ENCODE data around the gene L1TD1. TPM values are rescaled to one million over a fixed set of nuclear protein-coding genes. Genes with fewer than 3 reads are reported as not detected.
"Not testable (repeated sequence)": the region's sequence is repeated elsewhere in the genome, so short reads cannot be mapped to it uniquely, and the experiment has no call there.

L1TD1 gene
- polyA plus RNA-seq = 1 to 10 TPM in 1 of 4 donors, under 1 TPM in 1, not detected in 2; 0.72 to 1.6 TPM
- long read RNA-seq, donor 1 = 0 reads
- long read RNA-seq, donor 2 = 0 reads
- long read RNA-seq, donor 3 = 0 reads
- long read RNA-seq, donor 4 = 0 reads
- long read RNA-seq, donor 5 = 0 reads
- long read RNA-seq, donor 6 = 0 reads
- long read RNA-seq, donor 7 = 0 reads
- long read RNA-seq, donor 8 = 0 reads
- long read RNA-seq, donor 9 = 0 reads
- long read RNA-seq, donor 10 = 0 reads

GRCh38 chr1:62194651-62195544, at the start of gene L1TD1:
TSS of gene L1TD1 (plus strand) at chr1:62194849. CDS start at chr1:62206629, 11,780 bp downstream.
- Histone ChIP-seq H3K4me3 (ENCODE audit: low read depth in 1 of 3, low read length in 3 of 3) (peak within 1 kb of the TSS in 2 of 3 donors; percentile 35 to 44), H3K27ac (ENCODE audit: low read depth in 1 of 3, low read length in 2 of 3) (no peak within 1 kb of the TSS), H3K9me3 (ENCODE audit: control insufficient read depth in 2 of 2, insufficient read depth in 1 of 2, low read depth in 1 of 2, low read length in 1 of 2) (no peaks in the 10 kb centered on the region), H3K4me1 (ENCODE audit: control insufficient read depth in 3 of 3, insufficient read depth in 2 of 3, low read depth in 1 of 3, low read length in 2 of 3) (no peaks in the 10 kb centered on the region), H3K36me3 (ENCODE audit: control insufficient read depth in 3 of 3, insufficient read depth in 2 of 3, low read depth in 1 of 3, low read length in 3 of 3) (no peaks in the 10 kb centered on the region), H3K27me3 (ENCODE audit: control insufficient read depth in 3 of 3, insufficient read depth in 3 of 3, low read length in 3 of 3) (peaks cover 5 to 24% (median 5%) of the 10 kb centered on the region in 3 donors)
- DNase-seq (peak in 1 of 2 donors; percentile 70), FAIRE-seq (no peak)
- WGBS, 3 donors = 10 to 27% (median 21%) methylated on average over 41 to 55 of the region's 55 CpGs

- FAIRE-seq (no peak), DNase-seq (no peak)
- Histone ChIP-seq H3K36me3 (ENCODE audit: control insufficient read depth in 3 of 3, insufficient read depth in 2 of 3, low read depth in 1 of 3, low read length in 3 of 3) (peaks cover 0 to 21% (median 6%) of the 10 kb centered on the region in 3 donors), H3K4me1 (ENCODE audit: control insufficient read depth in 3 of 3, insufficient read depth in 2 of 3, low read depth in 1 of 3, low read length in 2 of 3) (no peaks in the 10 kb centered on the region), H3K27me3 (ENCODE audit: control insufficient read depth in 3 of 3, insufficient read depth in 3 of 3, low read length in 3 of 3) (no peaks in the 10 kb centered on the region), H3K4me3 (ENCODE audit: low read depth in 1 of 3, low read length in 3 of 3) (no peak overlapping the region), H3K9me3 (ENCODE audit: control insufficient read depth in 2 of 2, insufficient read depth in 1 of 2, low read depth in 1 of 2, low read length in 1 of 2) (no peaks in the 10 kb centered on the region), H3K27ac (ENCODE audit: low read depth in 1 of 3, low read length in 2 of 3) (no peak overlapping the region)
- WGBS, 3 donors = 80 to 88% (median 82%) methylated on average over 6 of the region's 6 CpGs
Observed at GRCh38 chr1:62159940-62160348, 34.7 kb upstream of the L1TD1 start.

- no peaks in the 10 kb centered on the region for H3K27me3 ChIP-seq (ENCODE audit: control insufficient read depth in 3 of 3, insufficient read depth in 3 of 3, low read length in 3 of 3)
- no peak for FAIRE-seq
- no peaks in the 10 kb centered on the region for H3K9me3 ChIP-seq (ENCODE audit: control insufficient read depth in 2 of 2, insufficient read depth in 1 of 2, low read depth in 1 of 2, low read length in 1 of 2)
- peaks cover 0 to 15% (median 6%) of the 10 kb centered on the region in 3 donors for H3K36me3 ChIP-seq (ENCODE audit: control insufficient read depth in 3 of 3, insufficient read depth in 2 of 3, low read depth in 1 of 3, low read length in 3 of 3)
- 90 to 100% (median 94%) methylated on average over 1 of the region's 1 CpG for WGBS, 3 donors
- no peak overlapping the region for H3K27ac ChIP-seq (ENCODE audit: low read depth in 1 of 3, low read length in 2 of 3)
- no peak for DNase-seq
- H3K4me3 ChIP-seq (ENCODE audit: low read depth in 1 of 3, low read length in 3 of 3) = no peak overlapping the region
- no peaks in the 10 kb centered on the region for H3K4me1 ChIP-seq (ENCODE audit: control insufficient read depth in 3 of 3, insufficient read depth in 2 of 3, low read depth in 1 of 3, low read length in 2 of 3)
Observed at GRCh38 chr1:62161711-62162110, 32.9 kb upstream of the L1TD1 start.

GRCh38 chr1:62170380-62170779, 24.3 kb upstream of the L1TD1 start:
- not testable (repeated sequence) for H3K4me1 ChIP-seq (ENCODE audit: control insufficient read depth in 3 of 3, insufficient read depth in 2 of 3, low read depth in 1 of 3, low read length in 2 of 3); H3K9me3 ChIP-seq (ENCODE audit: control insufficient read depth in 2 of 2, insufficient read depth in 1 of 2, low read depth in 1 of 2, low read length in 1 of 2); H3K4me3 ChIP-seq (ENCODE audit: low read depth in 1 of 3, low read length in 3 of 3); H3K27ac ChIP-seq (ENCODE audit: low read depth in 1 of 3, low read length in 2 of 3); FAIRE-seq; H3K36me3 ChIP-seq (ENCODE audit: control insufficient read depth in 3 of 3, insufficient read depth in 2 of 3, low read depth in 1 of 3, low read length in 3 of 3); H3K27me3 ChIP-seq (ENCODE audit: control insufficient read depth in 3 of 3, insufficient read depth in 3 of 3, low read length in 3 of 3)
- peak in 1 of 2 donors; percentile 11 for DNase-seq
- 18 to 76% (median 39%) methylated on average over 9 to 10 of the region's 10 CpGs for WGBS, 3 donors

GRCh38 chr1:62175568-62176179, 19.0 kb upstream of the L1TD1 start:
- WGBS, 3 donors = 49 to 54% (median 53%) methylated on average over 9 of the region's 9 CpGs
- H3K9me3 ChIP-seq (ENCODE audit: control insufficient read depth in 2 of 2, insufficient read depth in 1 of 2, low read depth in 1 of 2, low read length in 1 of 2) = no peaks in the 10 kb centered on the region
- DNase-seq (peak; percentile 50 to 65), FAIRE-seq (no peak)
- no peaks in the 10 kb centered on the region for H3K36me3 ChIP-seq (ENCODE audit: control insufficient read depth in 3 of 3, insufficient read depth in 2 of 3, low read depth in 1 of 3, low read length in 3 of 3)
- H3K4me3 ChIP-seq (ENCODE audit: low read depth in 1 of 3, low read length in 3 of 3) = no peak overlapping the region
- H3K27ac ChIP-seq (ENCODE audit: low read depth in 1 of 3, low read length in 2 of 3) = no peak overlapping the region
- no peaks in the 10 kb centered on the region for H3K27me3 ChIP-seq (ENCODE audit: control insufficient read depth in 3 of 3, insufficient read depth in 3 of 3, low read length in 3 of 3)
- no peaks in the 10 kb centered on the region for H3K4me1 ChIP-seq (ENCODE audit: control insufficient read depth in 3 of 3, insufficient read depth in 2 of 3, low read depth in 1 of 3, low read length in 2 of 3)

- 85 to 92% (median 85%) methylated on average over 14 of the region's 14 CpGs for WGBS, 3 donors
- no peaks in the 10 kb centered on the region for H3K9me3 ChIP-seq (ENCODE audit: control insufficient read depth in 2 of 2, insufficient read depth in 1 of 2, low read depth in 1 of 2, low read length in 1 of 2)
- DNase-seq (no peak), FAIRE-seq (no peak)
- H3K36me3 ChIP-seq (ENCODE audit: control insufficient read depth in 3 of 3, insufficient read depth in 2 of 3, low read depth in 1 of 3, low read length in 3 of 3) = no peaks in the 10 kb centered on the region
- H3K27me3 ChIP-seq (ENCODE audit: control insufficient read depth in 3 of 3, insufficient read depth in 3 of 3, low read length in 3 of 3) = no peaks in the 10 kb centered on the region
- H3K4me3 ChIP-seq (ENCODE audit: low read depth in 1 of 3, low read length in 3 of 3) = no peak overlapping the region
- H3K4me1 ChIP-seq (ENCODE audit: control insufficient read depth in 3 of 3, insufficient read depth in 2 of 3, low read depth in 1 of 3, low read length in 2 of 3) = peaks cover 0 to 2% (median 0%) of the 10 kb centered on the region in 3 donors
- H3K27ac ChIP-seq (ENCODE audit: low read depth in 1 of 3, low read length in 2 of 3) = no peak overlapping the region
Observed at GRCh38 chr1:62176597-62177312, 17.9 kb upstream of the L1TD1 start.

GRCh38 chr1:62177621-62178020, 17.0 kb upstream of the L1TD1 start:
- DNase-seq (no peak), FAIRE-seq (no peak)

GRCh38 chr1:62178372-62178771, 16.3 kb upstream of the L1TD1 start:
- WGBS, 3 donors = 92 to 95% (median 95%) methylated on average over 7 of the region's 7 CpGs
- Histone ChIP-seq H3K36me3 (ENCODE audit: control insufficient read depth in 3 of 3, insufficient read depth in 2 of 3, low read depth in 1 of 3, low read length in 3 of 3) (no peaks in the 10 kb centered on the region), H3K9me3 (ENCODE audit: control insufficient read depth in 2 of 2, insufficient read depth in 1 of 2, low read depth in 1 of 2, low read length in 1 of 2) (no peaks in the 10 kb centered on the region), H3K27me3 (ENCODE audit: control insufficient read depth in 3 of 3, insufficient read depth in 3 of 3, low read length in 3 of 3) (no peaks in the 10 kb centered on the region), H3K4me3 (ENCODE audit: low read depth in 1 of 3, low read length in 3 of 3) (no peak overlapping the region), H3K4me1 (ENCODE audit: control insufficient read depth in 3 of 3, insufficient read depth in 2 of 3, low read depth in 1 of 3, low read length in 2 of 3) (peaks cover 0 to 2% (median 0%) of the 10 kb centered on the region in 3 donors), H3K27ac (ENCODE audit: low read depth in 1 of 3, low read length in 2 of 3) (no peak overlapping the region)
- FAIRE-seq = no peak
- DNase-seq = no peak

More at GRCh38 chr1:62177621-62178020, 17.0 kb upstream of the L1TD1 start:
- H3K4me3 ChIP-seq (ENCODE audit: low read depth in 1 of 3, low read length in 3 of 3) = no peak overlapping the region
- H3K36me3 ChIP-seq (ENCODE audit: control insufficient read depth in 3 of 3, insufficient read depth in 2 of 3, low read depth in 1 of 3, low read length in 3 of 3) = no peaks in the 10 kb centered on the region
- H3K4me1 ChIP-seq (ENCODE audit: control insufficient read depth in 3 of 3, insufficient read depth in 2 of 3, low read depth in 1 of 3, low read length in 2 of 3) = peaks cover 0 to 2% (median 0%) of the 10 kb centered on the region in 3 donors
- H3K9me3 ChIP-seq (ENCODE audit: control insufficient read depth in 2 of 2, insufficient read depth in 1 of 2, low read depth in 1 of 2, low read length in 1 of 2) = no peaks in the 10 kb centered on the region
- H3K27ac ChIP-seq (ENCODE audit: low read depth in 1 of 3, low read length in 2 of 3) = no peak overlapping the region
- no peaks in the 10 kb centered on the region for H3K27me3 ChIP-seq (ENCODE audit: control insufficient read depth in 3 of 3, insufficient read depth in 3 of 3, low read length in 3 of 3)
- 43 to 67% (median 62%) methylated on average over 1 of the region's 1 CpG for WGBS, 3 donors
